ENCODE measurements around the gene ASPDH.

Gene ASPDH

DNA sequence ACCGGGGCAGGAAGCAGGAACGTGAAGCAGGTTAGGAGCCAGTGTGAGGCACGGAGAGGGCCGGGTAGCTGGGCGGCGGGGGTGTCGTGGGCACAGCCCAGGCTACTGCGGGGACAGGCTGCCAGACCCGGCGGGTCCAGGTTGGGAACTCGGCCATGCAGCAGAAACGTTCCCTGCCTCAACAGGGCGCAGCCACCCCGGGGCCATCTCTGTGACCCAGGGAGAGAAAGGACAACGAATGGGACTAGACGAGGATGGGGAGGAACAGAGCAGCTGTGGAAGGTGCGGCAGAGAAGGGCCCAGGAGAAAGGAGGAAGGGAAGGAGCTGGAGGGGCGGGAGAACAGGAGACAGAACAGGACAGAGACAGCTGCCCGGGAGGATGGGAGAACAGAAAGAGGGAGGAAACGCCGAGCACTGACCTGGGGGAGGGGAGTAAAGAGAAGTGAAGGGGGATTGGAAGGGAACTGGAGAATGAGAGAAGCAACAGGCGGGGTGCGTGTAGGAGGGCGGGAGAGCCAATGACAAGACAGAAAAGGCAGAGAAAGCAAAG lies 24.2 kb downstream of the ASPDH start:
- Mint-ChIP-seq H3K27me3 (peaks cover 8 to 18% of the 10 kb centered on the region in 2 donors), H3K27ac (no peak overlapping the region), H3K9me3 (peaks cover 0 to 1% of the 10 kb centered on the region in 2 donors), H3K4me3 (no peak overlapping the region), H3K36me3 (peaks cover 44 to 53% of the 10 kb centered on the region in 2 donors), H3K4me1 (peaks cover 40 to 50% of the 10 kb centered on the region in 2 donors)
- DNase-seq (no peak), ATAC-seq (replicated peaks) (no peak)

DNA sequence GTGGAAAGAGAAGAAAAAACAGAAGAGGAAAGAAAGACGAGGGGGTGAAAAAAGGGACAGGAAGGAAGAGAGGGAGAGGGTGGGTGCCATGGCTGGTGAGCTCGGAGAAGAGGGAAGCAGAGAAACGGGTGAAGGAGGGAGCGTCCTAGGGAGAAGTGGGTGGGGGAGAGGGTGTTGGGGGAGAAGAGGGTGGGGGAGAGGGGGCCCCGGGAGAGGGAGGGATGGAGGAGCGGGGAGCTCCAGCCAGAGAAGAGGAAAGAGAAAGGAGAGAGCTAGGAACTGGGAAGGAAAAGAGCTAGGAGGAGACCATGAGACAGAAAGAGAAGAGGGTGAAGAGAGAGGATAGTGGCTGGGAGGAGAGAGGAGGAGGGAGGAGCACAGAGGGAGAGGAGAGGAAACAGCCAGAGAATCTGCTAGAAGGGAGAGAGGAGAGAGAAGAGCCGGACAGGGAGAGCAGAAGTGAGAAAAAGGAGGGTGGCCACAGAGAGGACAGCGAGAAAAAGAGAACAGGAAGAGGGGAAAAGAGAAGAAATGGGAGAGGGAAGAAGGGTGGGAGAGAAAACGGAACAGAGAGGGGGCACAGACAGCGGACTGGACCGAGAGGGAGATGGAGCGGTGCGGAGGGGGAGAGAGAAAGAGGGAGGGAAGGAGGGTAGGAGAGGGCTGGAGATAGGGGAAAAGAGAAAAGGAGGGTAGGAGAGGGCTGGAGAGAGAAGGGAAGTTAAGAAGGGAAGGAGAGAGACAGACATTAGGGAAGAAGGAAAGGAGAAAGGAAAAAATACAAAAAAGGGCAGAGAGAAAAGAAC lies 25.1 kb downstream of the ASPDH start:
- H3K4me1 Mint-ChIP-seq = peaks cover 40 to 50% of the 10 kb centered on the region in 2 donors
- peaks cover 0 to 1% of the 10 kb centered on the region in 2 donors for H3K9me3 Mint-ChIP-seq
- DNase-seq = no peak
- H3K4me3 Mint-ChIP-seq = no peak overlapping the region
- H3K27ac Mint-ChIP-seq = peak overlapping the region; percentile 21
- peaks cover 41 to 50% of the 10 kb centered on the region in 2 donors for H3K36me3 Mint-ChIP-seq
- H3K27me3 Mint-ChIP-seq = peaks cover 8 to 18% of the 10 kb centered on the region in 2 donors
- ATAC-seq (replicated peaks) = no peak

DNA sequence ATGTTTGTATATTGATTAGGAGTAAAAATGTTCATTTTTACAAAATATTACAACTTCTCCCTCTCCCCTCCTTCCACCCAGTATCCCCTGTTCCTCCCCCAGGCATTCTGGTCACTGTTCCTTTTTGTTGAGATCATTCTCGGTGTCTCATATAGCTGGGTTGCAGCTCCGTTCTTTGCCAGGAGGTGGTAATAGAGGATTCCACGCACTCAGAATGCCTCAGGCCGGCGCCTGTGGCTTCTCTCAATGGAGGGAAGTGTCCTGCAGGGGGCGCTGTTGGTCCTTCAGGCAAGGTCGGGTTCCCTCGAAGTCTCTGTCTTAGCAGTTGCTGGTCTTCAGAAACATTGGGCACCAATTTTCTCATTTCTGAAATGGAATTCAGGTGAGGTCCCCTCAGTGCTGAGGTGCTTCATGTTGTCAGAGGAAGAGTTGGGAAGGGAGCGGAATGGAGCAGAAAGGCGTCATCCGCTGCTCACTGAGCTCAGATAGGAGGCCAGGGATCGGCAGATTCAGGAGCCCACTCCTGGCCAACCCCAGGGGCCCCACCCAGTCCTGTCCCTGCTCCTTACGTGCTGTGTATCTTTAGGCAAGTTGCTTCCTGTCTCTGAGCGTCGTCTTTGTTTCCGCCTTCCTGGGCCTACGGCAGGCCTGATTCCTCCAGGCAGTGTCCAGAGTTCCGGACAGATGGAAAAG lies 26.7 kb downstream of the ASPDH start:
- H3K27ac Mint-ChIP-seq = peak overlapping the region; percentile 20
- peaks cover 35 to 44% of the 10 kb centered on the region in 2 donors for H3K4me1 Mint-ChIP-seq
- DNase-seq (peak; percentile 39), ATAC-seq (replicated peaks) (peak; percentile 62 to 67)
- peaks cover 49 to 61% of the 10 kb centered on the region in 2 donors for H3K36me3 Mint-ChIP-seq
- peaks cover 0 to 1% of the 10 kb centered on the region in 2 donors for H3K9me3 Mint-ChIP-seq
- H3K4me3 Mint-ChIP-seq = no peak overlapping the region
- peaks cover 7 to 12% of the 10 kb centered on the region in 2 donors for H3K27me3 Mint-ChIP-seq

DNA sequence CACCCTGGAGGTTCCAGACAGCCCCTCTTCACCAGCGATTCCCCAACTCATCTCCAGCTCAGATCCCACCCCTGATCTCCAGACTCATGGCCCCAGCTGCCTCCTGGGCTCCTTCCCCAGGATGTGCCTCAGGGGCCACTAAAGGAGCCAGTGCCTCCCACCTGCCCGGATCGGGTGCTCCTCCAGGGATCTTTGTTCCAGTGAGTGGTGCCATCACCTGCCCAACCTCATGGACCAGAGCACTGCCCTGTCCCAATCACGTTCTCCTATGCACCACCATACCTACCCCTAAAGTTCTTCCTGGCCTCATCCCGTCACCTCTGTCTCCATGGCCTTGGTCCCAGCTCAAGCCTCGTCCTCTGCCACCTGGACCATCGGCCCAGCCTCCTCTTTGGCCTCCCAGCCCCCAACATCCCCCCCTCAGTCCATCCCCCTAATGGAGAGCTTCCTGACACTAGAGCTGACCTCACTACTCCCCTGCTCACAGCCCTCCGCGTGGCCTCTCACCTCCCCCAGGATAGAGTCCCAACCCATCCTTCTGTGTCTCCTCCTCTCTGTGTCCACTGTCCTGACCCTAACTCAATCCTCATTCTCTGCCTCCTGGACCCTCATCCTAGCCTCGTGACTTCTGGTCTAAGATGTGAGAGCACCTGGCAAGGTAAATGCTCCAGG lies 28.3 kb downstream of the ASPDH start:
- no peak for ATAC-seq (replicated peaks)

DNA sequence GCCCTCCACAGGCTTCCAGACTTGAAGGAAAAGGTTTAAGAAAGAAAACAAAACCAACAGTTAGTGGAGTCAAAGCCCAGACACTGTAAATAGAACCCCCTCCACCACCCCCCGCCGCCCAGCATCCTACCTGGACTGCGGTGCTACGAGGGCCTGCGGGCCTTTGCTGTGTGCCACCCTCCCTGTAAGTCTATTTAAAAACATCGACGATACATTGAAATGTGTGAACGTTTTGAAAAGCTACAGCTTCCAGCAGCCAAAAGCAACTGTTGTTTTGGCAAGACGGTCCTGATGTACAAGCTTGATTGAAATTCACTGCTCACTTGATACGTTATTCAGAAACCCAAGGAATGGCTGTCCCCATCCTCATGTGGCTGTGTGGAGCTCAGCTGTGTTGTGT lies 30.8 kb downstream of the ASPDH start:
- Mint-ChIP-seq H3K4me3 (no peak overlapping the region), H3K36me3 (peaks cover 48 to 62% of the 10 kb centered on the region in 2 donors), H3K27me3 (peaks cover 0 to 4% of the 10 kb centered on the region in 2 donors), H3K27ac (no peak overlapping the region), H3K9me3 (peaks cover 0 to 1% of the 10 kb centered on the region in 2 donors), H3K4me1 (peaks cover 16 to 40% of the 10 kb centered on the region in 2 donors)
- no peak for ATAC-seq (replicated peaks)
- DNase-seq = no peak

More for the DNA sequence above, 28.3 kb downstream of the ASPDH start:
- H3K4me3 Mint-ChIP-seq = no peak overlapping the region
- peak overlapping the region; percentile 56 for H3K27ac Mint-ChIP-seq
- H3K9me3 Mint-ChIP-seq = peaks cover 0 to 1% of the 10 kb centered on the region in 2 donors
- peaks cover 0 to 4% of the 10 kb centered on the region in 2 donors for H3K27me3 Mint-ChIP-seq
- DNase-seq = no peak
- peaks cover 53 to 65% of the 10 kb centered on the region in 2 donors for H3K36me3 Mint-ChIP-seq
- peaks cover 24 to 35% of the 10 kb centered on the region in 2 donors for H3K4me1 Mint-ChIP-seq

DNA sequence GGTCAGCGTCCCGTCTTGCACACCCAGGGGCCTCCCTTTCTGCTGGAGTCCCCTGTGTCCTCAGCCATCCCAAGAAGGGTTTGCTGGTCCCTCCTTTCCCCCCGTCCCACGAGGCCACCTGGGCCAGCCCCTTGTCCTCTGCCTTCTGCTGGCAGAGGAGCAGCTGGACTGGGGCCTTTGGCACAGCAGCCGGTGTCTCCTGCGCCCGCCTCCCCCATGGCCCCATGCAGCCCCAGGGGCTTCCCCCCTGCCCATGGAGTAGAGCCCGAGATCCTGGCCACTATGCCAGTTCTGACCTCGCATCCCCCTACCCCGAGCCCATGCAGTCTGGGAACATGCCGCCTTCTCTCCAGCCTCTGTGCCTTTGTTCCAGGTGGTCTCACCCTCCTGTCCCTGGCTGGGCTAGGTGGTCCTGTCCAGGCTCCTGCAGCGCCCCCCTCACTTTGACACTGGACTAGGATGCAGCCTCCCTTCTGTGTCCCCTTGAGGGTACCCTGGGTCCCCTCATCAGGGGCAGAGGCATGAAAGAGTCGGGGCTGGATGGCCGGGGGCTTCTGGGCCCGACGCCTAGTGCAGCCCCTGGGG lies 31.4 kb downstream of the ASPDH start:
- no peak for ATAC-seq (replicated peaks)
- H3K27ac Mint-ChIP-seq = no peak overlapping the region

DNA sequence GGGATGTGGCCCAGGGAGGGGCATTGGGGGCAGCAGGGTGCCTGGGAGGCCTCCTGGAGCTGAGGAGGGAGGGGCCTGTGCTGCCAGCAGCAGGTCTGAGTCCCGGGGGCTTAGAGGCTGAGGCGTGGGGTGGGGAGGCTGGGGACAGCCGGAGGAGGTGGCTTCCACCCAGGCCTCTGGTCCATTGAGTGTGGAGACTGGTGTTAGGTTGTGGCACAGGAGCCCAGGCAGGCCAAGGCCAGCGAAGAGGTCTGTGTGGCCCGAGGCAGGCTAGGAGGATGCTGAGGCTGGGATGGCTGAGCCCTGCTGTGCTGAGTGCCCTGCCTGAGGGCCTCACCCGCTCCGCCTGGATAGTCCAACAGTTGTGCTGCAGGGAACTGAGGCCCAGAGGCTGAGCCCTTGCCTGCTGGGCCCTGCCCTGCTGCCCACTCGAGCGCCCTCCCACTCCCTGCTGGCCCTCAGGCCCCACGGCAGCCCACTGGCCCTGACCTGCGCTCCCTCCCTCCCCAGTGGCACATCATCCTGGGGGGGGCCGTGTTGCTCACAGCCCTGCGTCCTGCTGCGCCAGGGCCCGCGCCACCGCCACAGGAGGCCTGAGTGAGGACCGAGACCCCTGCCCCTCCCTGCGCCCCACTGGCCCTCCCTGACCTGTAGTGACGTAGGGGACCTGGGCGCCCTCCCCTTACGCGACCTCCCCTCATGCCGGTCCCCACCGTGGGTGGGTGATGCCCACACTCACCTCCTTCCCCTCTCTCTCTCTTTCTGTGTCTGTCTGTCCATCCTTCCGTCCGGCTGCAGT lies 32.2 kb downstream of the ASPDH start:
- Mint-ChIP-seq H3K27me3 (no peaks in the 10 kb centered on the region), H3K9me3 (no peaks in the 10 kb centered on the region), H3K36me3 (peaks cover 48 to 60% of the 10 kb centered on the region in 2 donors), H3K27ac (no peak overlapping the region), H3K4me1 (peaks cover 19 to 39% of the 10 kb centered on the region in 2 donors), H3K4me3 (no peak overlapping the region)
- DNase-seq (no peak), ATAC-seq (replicated peaks) (no peak)

More for the DNA sequence above, 31.4 kb downstream of the ASPDH start:
- Mint-ChIP-seq H3K36me3 (peaks cover 52 to 63% of the 10 kb centered on the region in 2 donors), H3K9me3 (peaks cover 0 to 1% of the 10 kb centered on the region in 2 donors), H3K27me3 (no peaks in the 10 kb centered on the region), H3K4me3 (no peak overlapping the region), H3K4me1 (peaks cover 17 to 40% of the 10 kb centered on the region in 2 donors)
- no peak for DNase-seq

DNA sequence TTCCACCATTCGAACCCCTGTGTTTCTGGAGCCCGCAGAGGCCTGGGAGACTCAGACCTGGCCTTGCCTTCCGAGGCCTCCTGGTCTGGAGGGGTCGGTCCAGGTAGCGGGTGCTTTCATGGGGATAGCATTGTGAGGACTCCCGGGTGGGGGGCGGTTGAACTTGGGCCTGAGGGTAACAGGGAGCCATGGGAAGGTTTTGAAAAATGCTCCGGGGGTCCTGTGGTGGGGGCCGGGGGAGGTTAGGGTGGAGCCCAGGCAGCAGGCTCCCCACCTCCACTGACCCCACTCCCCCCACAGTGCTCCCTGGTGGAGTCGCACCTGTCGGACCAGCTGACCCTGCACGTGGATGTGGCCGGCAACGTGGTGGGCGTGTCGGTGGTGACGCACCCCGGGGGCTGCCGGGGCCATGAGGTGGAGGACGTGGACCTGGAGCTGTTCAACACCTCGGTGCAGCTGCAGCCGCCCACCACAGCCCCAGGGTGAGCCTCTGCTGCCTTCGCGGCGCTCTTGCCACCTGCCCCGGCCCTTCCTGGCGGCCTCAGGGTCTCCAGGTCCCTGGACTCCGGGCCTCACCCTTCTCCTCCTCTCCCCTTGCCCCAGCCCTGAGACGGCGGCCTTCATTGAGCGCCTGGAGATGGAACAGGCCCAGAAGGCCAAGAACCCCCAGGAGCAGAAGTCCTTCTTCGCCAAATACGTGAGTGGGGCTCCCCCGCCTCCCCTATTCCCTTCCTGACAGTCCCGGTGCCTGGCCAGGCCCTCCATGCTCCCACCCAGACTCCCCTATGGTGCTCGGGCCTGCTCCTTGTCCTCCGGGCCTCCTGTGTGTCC lies 33.2 kb downstream of the ASPDH start:
- Mint-ChIP-seq H3K27ac (peak overlapping the region; percentile 68), H3K36me3 (peaks cover 44 to 60% of the 10 kb centered on the region in 2 donors), H3K4me1 (peaks cover 23 to 46% of the 10 kb centered on the region in 2 donors), H3K27me3 (no peaks in the 10 kb centered on the region), H3K4me3 (no peak overlapping the region), H3K9me3 (peaks cover 0 to 3% of the 10 kb centered on the region in 2 donors)
- DNase-seq (no peak), ATAC-seq (replicated peaks) (no peak)

DNA sequence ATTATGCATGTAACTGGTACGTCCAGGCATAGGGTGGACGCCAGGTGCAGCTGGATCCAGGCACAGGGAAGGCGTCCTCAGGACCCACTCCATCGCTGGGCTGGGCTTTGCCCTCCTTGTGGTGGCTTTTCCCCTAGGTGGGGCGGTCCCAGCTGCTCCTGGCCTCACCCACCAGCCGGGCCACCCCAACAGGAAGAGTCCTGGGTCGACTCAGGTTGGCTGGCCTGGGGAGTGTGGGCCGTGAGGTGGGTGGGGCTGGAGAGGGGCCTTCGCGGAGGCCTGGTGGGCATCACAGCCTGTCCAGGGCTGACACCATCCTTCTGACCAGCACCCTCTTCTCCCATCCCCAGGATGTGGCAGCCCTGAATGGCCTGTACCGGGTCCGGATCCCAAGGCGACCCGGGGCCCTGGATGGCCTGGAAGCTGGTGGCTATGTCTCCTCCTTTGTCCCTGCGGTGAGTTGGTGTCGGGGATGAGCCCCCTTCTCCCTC lies 33.9 kb downstream of the ASPDH start:
- DNase-seq = no peak
- H3K9me3 Mint-ChIP-seq = peaks cover 0 to 4% of the 10 kb centered on the region in 2 donors
- no peaks in the 10 kb centered on the region for H3K27me3 Mint-ChIP-seq
- no peak for ATAC-seq (replicated peaks)
- no peak overlapping the region for H3K27ac Mint-ChIP-seq
- H3K4me3 Mint-ChIP-seq = no peak overlapping the region
- peaks cover 37 to 53% of the 10 kb centered on the region in 2 donors for H3K36me3 Mint-ChIP-seq
- peaks cover 28 to 46% of the 10 kb centered on the region in 2 donors for H3K4me1 Mint-ChIP-seq

DNA sequence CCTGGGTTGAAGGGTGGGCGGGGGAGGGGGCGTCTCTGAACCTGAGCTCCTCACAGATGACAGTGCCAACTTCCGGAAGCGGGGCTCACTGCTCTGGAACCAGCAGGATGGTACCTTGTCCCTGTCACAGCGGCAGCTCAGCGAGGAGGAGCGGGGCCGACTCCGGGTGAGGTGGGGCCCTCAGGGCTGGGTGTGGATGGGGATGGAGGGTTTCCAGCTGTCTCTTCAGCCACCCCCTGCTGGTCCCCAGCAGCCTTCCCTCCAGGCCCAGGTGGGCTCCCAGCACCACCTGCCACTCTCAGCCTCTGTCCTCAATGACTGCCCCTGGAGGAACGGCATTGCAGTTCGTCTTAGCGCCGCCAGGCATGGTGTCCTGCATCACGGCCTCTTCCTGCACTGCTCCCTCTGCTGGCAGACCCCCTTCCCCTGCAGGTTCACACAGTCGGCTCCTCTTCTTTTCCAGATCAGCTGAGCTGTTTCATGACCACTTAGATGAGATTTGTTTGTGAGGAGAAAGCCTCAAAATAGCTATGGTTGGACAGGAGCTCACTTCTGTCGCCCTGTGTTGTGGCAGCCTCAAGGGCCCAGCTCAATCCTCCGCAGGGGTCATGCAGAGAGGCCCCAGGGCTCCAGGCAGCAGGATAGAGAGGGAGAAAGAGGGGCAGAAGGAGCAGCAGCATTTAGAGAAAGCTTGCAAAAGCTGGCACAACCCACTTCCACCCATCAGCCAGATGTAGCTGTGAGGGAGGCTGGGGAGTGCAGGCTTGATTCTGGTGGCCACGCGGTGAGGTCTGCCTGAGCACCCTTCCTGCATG lies 34.6 kb downstream of the ASPDH start:
- Mint-ChIP-seq H3K27me3 (no peaks in the 10 kb centered on the region), H3K36me3 (peaks cover 34 to 53% of the 10 kb centered on the region in 2 donors), H3K4me1 (peaks cover 28 to 46% of the 10 kb centered on the region in 2 donors), H3K4me3 (no peak overlapping the region), H3K27ac (no peak overlapping the region), H3K9me3 (peaks cover 0 to 4% of the 10 kb centered on the region in 2 donors)
- ATAC-seq (replicated peaks) = no peak
- DNase-seq = no peak

DNA sequence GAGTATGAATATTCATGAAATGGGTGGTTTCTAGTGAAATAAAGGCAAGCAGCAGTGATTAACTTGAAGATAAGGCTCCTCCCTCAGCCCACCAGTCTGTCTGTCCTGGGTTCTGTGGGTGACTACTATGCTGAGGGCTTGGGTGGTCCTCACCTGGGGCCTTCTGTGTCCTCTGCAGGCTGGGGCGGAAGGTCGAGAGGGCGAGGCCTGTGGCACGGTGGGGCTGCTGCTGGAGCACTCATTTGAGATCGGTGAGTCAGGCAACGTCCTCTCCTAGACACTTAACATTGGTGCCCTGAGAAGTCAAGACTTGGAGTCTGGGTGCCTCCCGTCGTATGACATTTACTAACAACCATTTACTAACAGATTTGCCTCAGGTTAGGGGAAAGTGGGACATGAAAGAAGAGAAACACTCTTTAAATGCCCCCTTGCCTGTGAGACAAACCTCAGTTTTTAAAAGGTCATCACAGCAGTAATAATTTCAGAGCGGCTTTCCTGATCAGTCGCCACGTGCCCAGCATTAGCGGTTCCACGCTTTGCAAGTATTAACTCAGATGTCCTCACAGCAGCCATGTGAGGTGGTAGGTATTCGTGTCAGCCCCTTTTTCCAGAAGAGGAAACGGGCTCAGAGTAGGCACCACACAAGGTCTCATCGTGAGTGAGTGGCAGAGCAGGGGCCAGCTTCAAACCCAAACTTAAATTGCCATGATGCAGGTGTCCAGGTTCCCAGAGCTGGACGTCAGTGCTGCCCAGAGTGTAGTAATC lies 35.8 kb downstream of the ASPDH start:
- peaks cover 28 to 46% of the 10 kb centered on the region in 2 donors for H3K4me1 Mint-ChIP-seq
- H3K9me3 Mint-ChIP-seq = peaks cover 0 to 4% of the 10 kb centered on the region in 2 donors
- H3K27ac Mint-ChIP-seq = peak overlapping the region; percentile 63
- peak overlapping the region; percentile 99 to 100 for H3K4me3 Mint-ChIP-seq
- DNase-seq (no peak), ATAC-seq (replicated peaks) (no peak)
- H3K36me3 Mint-ChIP-seq = peaks cover 30 to 46% of the 10 kb centered on the region in 2 donors
- H3K27me3 Mint-ChIP-seq = no peaks in the 10 kb centered on the region
